Lung (tissue), 12 donors: ENCODE measurements around the gene THAP8. TPM values are rescaled to one million over a fixed set of nuclear protein-coding genes. Genes with fewer than 3 reads are reported as not detected.

Experiments
- ATAC-seq: fragments of 200-7000 bp; cut with Tn5 transposase; one replicate; pipeline ENCODE4 v1.9.1; 2020; ENCODE audit warnings: moderate number of reproducible peaks; ENCODE audit not compliant: insufficient read depth, low FRiP score
- DNase-seq, 3 donors: peaks; one replicate each; pipeline ENCODE4 v3.0.0-alpha.2; 2013 to 2017
- H3K27ac ChIP-seq, 2 donors: one replicate each; pipeline ENCODE4 v1.5.1; 2013; ENCODE audit warnings: mild to moderate bottlenecking in 2 of 2, moderate library complexity in 2 of 2, control low read depth in 1 of 2, inconsistent platforms in 1 of 2, low read depth in 1 of 2, low read length in 1 of 2
- H3K27me3 ChIP-seq, 3 donors: one replicate each; pipeline ENCODE4 v1.5.1; 2013; ENCODE audit warnings: low read length in 2 of 3; ENCODE audit not compliant: control insufficient read depth in 3 of 3, insufficient read depth in 3 of 3
- H3K36me3 ChIP-seq, 4 donors: one replicate each; pipeline ENCODE4 v1.5.1; 2013; ENCODE audit warnings: low read length in 4 of 4, mild to moderate bottlenecking in 1 of 4, moderate library complexity in 1 of 4; ENCODE audit not compliant: control insufficient read depth in 4 of 4, insufficient read depth in 4 of 4
- H3K4me1 ChIP-seq, 5 donors: one replicate each; pipeline ENCODE4 v1.5.1; 2013; ENCODE audit warnings: low read length in 5 of 5, mild to moderate bottlenecking in 2 of 5, moderate library complexity in 1 of 5; ENCODE audit not compliant: control insufficient read depth in 5 of 5, insufficient read depth in 5 of 5
- H3K4me3 ChIP-seq: one replicate; pipeline ENCODE4 v1.5.1; 2013; ENCODE audit warnings: mild to moderate bottlenecking, control low read depth, moderate library complexity
- H3K9ac ChIP-seq, 2 donors: one replicate each; pipeline ENCODE4 v1.5.1; 2013; ENCODE audit warnings: low read length in 2 of 2, control low read depth in 1 of 2; ENCODE audit not compliant: insufficient read depth in 1 of 2
- H3K9me3 ChIP-seq, 4 donors: one replicate each; pipeline ENCODE4 v1.5.1; 2013; ENCODE audit warnings: low read length in 3 of 4, mild to moderate bottlenecking in 1 of 4, moderate library complexity in 1 of 4; ENCODE audit not compliant: control insufficient read depth in 4 of 4, insufficient read depth in 3 of 4
- CTCF ChIP-seq: IDR thresholded peaks from 2 replicates; pipeline ENCODE4 v1.5.1; 2012; ENCODE audit warnings: mild to moderate bottlenecking; ENCODE audit errors: control extremely low read depth, extremely low read depth
- WGBS, 2 donors: extraction: QIAGEN DNeasy Blood & Tissue Kit; methylation state at CpG; one replicate each; pipeline ENCODE4 v1.1.7; 2013; 5-methylcytosine and 5-hydroxymethylcytosine counted together
- polyA plus RNA-seq, 2 donors: library from polyadenylated mRNA; stranded (reverse); fragments of 200-250 nt; gene quantifications; one replicate each; pipeline ENCODE4 v1.2.1, GENCODE V29; 2013
- total RNA-seq, 2 donors: library from RNA; depleted of rRNA in 1 of 2; stranded (reverse); fragments of >200 nt in 1 of 2; gene quantifications; one replicate each; pipeline ENCODE4 v1.2.1, GENCODE V29; 2014 to 2021
- donor health status: control.
- donor health status: control.
- donor health status: Bipolar disorder and iron deficiency.
- donor health status: healthy.
- donor health status: DM: yes; HTN: yes; CAD: no.

Gene THAP8
- total and polyA plus RNA-seq, 4 donors: 4.1 to 6.4 (median 5.5) TPM

- H3K9me3 ChIP-seq: no peaks in the 10 kb centered on the region
- no peak for DNase-seq
- no peak overlapping the region for H3K4me3 ChIP-seq
- ATAC-seq: no peak
- no peak overlapping the region for H3K9ac ChIP-seq
- H3K36me3 ChIP-seq: peaks cover 0 to 3% (median 0%) of the 10 kb centered on the region in 4 donors
- WGBS, 2 donors: 89 to 95% methylated on average over 5 of the region's 5 CpGs
- no peak overlapping the region for H3K27ac ChIP-seq
- no peaks in the 10 kb centered on the region for H3K27me3 ChIP-seq
- no peak for TF ChIP-seq CTCF
- H3K4me1 ChIP-seq: no peaks in the 10 kb centered on the region
These were observed 39.1 kb upstream of the THAP8 start for GRCh38 chr19:36093146-36093662.

- no peak for TF ChIP-seq CTCF
- no peaks in the 10 kb centered on the region for H3K27me3 ChIP-seq
- H3K9me3 ChIP-seq: no peaks in the 10 kb centered on the region
- no peak overlapping the region for H3K9ac ChIP-seq
- no peak overlapping the region for H3K4me3 ChIP-seq
- peaks cover 0 to 3% (median 0%) of the 10 kb centered on the region in 4 donors for H3K36me3 ChIP-seq
- no peak overlapping the region for H3K27ac ChIP-seq
- WGBS, 2 donors: 96 to 97% methylated on average over 7 of the region's 7 CpGs
- ATAC-seq: no peak
- DNase-seq: no peak
- no peaks in the 10 kb centered on the region for H3K4me1 ChIP-seq
These were observed 38.5 kb upstream of the THAP8 start for GRCh38 chr19:36092566-36092965.

- no peak for TF ChIP-seq CTCF
- H3K9ac ChIP-seq: no peak overlapping the region
- no peak for ATAC-seq
- WGBS, 2 donors: 80 to 92% methylated on average over 13 of the region's 13 CpGs
- no peak for DNase-seq
- H3K4me3 ChIP-seq: no peak overlapping the region
- no peaks in the 10 kb centered on the region for H3K4me1 ChIP-seq
- no peaks in the 10 kb centered on the region for H3K27me3 ChIP-seq
- H3K9me3 ChIP-seq: no peaks in the 10 kb centered on the region
- H3K27ac ChIP-seq: no peak overlapping the region
- peaks cover 0 to 3% (median 0%) of the 10 kb centered on the region in 4 donors for H3K36me3 ChIP-seq
These were observed 37.0 kb upstream of the THAP8 start for GRCh38 chr19:36090910-36091695.
